DMS 273 (cell line): ENCODE measurements around the gene ATXN7L1.

Experiments used
- DNase-seq: peaks from one replicate; lab custom pipeline; 2025; ENCODE audit not compliant: unreplicated experiment; lab: John Stamatoyannopoulos, UW

Gene ATXN7L1

DNA sequence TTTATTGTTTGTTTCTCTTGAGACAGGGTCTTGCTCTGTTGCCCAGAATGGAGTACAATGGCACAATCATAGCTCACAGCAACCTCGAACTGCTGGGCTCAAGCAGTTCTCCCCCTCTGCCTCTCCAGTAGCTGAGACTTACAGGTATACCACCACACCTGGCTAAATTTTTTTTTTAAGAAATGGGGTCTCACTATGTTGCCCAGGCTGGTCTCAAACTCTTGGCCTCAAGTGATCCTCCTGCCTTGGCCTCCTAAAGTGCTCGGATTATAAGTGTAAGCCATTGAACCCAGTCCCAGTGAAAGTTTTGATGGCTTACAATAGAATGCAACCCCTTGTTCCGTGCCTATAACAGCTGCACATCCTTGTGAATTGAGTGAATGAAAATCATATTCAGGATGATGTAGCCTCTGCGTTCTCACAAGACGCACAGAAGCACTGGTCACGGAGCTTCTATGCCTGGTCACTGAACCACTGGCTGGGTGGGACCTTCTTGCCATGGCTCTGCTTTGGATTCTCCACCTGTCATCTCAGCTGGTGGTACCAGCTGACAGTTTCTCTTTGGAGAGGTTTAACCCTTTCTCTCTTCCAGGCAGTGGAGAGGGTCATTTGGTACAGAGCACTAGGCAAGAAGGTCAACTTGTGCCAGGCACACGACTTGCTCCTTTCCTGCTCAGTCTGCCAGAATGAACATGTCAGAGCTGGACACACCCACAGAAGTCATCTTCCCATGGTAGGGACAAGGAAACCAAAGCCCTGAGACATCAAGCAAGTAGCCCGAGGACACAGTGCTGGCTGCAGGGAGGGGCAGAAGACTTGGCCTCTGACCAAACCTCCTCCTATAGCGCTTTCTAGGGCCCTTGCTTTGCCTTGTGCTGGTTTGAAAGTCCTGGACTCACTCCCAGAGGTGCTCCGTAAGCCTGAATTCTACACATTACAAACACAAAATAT, 89.6 kb downstream of the ATXN7L1 start:
- no peak for DNase-seq

DNA sequence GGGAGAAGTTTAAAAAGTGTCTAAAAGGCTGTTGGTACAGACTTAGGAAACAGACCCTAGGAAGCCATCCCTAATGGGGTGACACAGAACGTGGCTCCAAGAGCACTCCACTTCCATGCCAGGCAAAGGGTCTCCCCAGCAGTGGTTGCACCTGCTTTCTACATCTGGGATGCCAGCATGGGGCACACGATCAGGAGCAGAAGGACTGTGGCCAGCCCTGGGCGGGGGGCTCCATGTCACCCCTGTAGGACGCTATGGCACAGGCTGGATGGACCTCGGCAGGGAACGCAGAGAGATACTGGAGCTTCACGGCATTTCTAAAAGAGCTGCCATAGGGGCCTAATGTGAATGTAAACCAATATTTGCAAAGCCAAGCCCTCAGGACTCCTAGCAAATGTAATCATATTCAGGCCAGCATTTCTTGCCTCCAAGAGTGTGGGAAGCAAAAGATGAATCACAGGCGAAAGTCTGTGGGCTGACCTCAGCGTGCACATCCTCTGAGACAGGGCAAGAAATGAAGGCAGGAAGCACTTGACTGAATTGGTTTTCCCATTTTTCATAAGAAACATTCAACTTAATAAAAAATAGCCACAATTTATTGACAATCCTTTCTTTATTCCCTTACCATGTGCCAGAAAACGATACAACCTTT, 93.9 kb downstream of the ATXN7L1 start:
- no peak for DNase-seq

DNA sequence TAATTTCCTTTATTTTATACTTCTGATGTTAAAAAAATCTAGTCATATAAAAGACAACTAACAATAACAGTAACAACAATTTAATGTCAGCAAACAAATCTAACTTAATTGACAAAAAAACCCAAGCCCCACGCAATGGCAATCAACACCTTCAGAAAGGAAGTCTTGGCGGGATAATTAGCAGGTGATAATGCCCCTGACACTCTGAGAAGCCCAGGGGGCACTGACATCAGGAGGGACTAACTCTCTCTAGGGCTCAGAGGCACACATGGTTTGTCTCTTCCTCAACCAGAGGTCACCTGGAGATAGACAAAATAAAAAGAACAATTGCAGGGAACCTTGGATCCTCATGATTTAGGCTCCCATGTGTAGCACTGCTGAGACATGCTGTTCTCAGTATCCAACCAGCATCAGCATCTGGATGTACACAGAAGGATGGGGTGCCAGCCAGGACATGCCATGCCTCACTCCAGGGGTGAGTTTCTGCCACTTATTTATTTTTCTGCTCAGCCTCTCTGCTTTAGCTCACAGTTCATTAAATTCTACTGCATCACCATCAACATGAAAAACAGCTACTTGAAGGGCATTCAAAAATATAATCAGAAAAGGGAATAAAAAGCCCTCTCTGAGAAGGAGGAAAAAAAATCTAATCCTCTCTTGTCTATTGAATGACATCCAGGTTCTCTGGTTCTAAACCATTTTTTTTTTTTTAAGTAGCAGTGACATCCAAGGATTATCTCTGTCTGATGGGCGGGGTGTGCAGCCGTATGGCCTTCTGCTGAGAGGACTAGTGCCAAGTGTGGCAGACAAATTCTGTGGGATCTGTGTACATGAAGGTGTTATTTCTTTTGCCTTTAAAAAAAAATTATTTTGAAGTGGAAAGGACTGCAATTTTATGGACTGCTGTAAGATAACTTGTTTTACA, 96.3 kb downstream of the ATXN7L1 start:
- DNase-seq: peak; percentile 56

DNA sequence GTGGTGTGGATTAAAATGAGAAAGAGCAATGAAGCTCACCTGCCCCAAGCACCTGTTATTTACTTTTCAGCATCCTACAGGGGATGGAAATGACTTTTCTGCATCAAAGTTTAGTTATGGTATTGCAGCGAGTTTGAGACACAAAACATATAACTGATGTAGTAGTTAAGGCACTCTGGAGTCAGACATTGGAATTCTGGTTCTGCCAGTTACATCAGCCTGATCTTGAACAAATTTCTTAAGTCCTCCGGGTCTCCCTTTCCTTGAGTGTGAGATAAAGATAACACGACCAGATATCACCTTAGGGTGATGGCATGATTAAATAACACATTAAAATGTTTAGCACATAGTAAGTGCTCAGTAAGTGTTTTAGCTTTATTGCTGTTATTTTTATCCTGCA, 97.4 kb downstream of the ATXN7L1 start:
- DNase-seq: no peak

DNA sequence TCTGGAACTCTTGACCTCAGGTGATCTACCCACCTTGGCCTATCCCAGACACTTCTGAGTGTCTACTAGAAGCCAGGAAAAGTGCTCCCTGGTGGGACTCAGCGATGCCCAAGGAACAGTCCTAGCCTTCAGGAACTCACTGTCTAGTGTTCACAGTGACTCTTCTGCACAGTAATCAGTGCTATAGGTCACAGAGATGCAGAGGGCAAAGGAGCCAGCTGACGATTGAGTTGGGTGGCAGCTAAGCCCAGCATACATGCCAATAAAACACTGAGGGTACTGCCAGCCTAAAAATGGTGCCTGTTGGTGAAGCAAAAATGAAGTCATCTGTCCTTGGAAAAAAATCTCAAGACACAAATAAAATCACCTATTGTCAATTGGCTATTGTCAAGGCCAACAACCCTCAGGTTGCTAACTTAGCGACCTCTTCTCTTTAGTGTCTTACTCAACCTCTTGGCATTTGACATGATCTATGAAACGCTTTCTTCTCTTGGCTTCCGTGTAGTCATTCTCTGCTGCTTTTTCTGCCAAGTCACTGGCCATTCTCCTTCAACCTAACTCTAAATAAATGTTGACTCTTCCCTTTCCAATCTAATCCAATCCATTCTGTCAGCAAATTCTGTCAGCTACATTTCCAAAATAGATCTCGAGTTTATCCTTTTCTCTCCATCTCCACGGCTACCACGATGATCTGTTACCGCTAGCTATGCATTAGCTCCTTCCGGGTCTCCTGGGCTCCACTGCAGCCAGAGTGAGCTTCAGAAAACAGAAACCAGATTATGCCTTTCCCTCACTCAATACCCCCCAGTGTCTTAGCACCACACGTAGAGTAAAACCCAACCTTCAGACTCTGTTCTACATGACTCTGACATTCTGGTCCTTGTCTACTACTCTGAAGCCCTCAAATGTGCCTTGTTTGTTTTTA, 99.2 kb downstream of the ATXN7L1 start:
- no peak for DNase-seq

DNA sequence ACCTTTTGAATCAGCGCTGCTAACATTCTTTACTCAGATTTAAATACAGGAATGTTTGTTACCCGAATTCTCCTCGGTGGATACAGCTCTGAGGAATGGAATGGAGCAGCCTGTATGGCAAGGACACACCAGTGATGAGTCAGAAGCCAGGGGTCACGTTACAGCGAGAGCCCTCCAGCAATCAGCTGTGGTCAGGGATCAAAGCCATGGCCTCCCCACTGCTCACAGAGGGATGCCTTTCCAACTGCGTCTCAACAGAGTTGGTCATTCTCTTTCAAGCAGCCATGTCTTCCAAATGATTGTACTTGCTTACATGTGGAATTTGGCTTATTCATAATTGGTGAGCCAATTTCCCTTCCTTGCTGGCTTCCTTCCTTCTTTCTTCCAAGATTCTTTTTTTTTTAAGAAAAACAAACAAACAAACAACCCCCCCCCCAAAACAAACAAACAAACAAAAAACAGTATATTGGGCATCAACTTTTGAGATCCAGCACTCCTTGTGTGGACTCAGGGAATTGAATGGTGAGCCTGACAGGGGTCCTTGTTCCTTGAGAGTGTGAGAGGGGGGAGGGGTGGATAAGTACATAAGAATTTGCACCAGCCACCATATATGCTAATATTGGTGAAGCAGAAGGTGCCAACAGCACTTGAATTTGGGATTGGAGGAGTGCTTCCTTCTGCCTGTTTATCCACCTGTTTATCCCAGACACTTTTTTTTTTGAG, 100.2 kb downstream of the ATXN7L1 start:
- no peak for DNase-seq

DNA sequence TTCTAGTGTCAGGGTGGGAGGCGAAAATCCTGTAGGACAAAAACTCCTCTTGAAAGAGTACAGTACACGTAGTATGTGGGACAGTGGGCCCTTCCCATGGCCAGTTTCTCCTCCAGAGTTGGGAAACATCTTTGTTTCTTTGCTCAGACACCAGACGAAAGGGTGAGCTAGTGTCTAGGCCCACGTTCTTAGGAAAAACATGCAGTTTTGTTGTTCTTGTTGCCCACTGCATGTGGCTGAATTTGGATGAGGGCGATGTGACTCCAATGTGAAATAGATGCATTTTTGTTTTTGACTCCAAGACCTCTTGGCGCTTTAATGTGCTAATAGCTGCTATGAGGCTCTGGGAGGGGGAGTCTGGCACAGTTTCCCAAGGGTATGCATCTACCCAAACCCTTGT, 100.8 kb downstream of the ATXN7L1 start:
- no peak for DNase-seq

DNA sequence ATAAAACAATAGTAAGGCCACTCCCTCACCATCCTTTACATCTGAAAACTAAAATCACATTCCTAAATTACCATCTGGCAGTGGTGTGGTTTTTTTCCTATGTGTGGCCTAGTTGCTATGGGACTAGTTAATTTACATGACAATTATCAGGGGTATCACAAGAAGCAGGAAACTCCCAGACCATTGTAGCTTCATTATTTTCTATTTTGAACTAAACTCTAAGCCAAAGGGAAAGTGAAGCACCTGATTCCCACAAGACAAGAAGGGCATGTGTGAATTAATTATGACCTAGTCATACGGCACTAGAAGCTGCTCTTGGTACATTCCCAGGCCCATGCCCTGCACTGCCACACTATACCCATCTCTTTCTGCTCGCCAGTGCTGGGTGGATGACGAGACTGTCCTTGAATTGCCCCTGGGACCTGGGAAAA, 103.4 kb downstream of the ATXN7L1 start:
- no peak for DNase-seq

DNA sequence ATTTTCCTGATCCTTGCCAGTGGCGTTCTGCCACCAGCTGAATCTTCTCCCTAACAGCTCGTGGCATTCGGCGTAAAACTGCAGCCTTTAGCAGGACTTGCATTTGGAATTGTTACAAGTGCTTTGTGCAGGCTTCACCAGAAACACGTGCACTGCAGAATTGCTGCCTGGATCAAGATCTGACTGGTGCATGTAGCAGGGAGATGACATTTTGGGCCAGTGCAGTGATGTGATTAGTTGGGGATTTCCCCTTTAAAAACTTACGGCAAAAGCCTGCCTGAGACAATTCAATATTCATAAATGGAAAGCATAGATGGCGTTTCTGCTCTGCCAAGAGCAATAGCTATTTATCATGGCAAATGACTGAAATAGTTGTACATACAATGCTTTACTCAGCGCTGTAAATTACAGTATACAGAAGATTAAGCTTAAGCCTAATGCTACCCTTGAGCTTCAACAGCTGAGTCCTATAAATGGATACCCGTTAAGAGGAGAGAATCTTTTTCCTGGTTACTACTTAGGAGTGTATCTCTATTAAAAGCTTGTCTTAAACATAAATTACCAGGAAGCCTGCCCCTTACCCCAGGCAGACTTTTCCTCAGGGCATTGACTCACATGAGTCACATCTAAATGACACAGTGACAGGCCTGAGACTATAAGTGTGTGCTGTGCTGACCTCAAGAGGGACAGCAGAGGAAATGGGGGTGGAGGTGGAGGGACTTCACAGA, 106.3 kb downstream of the ATXN7L1 start:
- no peak for DNase-seq

DNA sequence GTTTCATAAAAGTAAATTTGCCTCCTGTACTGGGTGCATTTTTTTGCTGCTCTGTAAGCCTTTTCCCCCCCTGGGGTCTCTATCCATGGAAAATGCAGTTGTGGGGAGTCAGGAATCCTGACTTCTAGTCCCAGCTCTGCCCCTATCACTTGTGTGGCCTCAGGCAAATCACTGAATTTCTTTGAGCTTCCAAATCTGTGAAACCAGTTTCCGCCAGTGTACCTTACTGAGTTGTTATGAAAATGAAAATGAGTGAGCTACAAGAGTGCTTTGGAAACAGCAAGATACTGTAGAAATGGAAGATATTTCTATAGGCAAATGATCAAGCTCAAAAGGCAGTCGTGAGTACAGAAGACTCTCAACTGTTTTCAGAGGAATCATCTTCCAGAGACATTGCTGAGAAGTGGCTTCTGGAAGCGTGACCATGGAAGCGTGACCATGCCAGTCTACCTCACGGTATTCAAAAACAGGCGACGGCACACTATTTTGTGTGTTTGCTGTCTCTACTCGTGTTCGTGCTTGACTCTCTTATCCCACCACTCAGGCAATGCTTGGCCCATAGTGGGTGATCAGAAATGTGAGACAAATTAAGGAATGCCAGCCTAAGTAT, 107.4 kb downstream of the ATXN7L1 start:
- DNase-seq: no peak

DNA sequence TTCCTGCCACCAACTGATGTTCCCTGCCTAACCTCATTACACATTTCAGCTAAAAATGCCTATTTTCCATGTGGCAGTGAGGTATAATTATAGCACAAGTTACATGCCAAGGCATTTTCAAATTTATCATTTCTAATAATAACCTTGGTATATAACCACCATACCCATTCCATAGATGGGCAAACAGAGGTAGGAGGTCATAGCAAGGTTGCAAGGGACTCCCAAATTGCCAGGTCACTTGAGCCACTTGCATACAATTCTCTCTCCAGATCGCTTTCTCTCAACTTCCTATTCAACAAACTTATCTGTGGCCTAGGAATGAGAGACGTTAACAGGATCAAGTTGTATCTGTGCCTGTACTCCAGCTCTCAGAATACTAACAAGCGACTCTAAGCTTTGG, 108.3 kb downstream of the ATXN7L1 start:
- DNase-seq: no peak

DNA sequence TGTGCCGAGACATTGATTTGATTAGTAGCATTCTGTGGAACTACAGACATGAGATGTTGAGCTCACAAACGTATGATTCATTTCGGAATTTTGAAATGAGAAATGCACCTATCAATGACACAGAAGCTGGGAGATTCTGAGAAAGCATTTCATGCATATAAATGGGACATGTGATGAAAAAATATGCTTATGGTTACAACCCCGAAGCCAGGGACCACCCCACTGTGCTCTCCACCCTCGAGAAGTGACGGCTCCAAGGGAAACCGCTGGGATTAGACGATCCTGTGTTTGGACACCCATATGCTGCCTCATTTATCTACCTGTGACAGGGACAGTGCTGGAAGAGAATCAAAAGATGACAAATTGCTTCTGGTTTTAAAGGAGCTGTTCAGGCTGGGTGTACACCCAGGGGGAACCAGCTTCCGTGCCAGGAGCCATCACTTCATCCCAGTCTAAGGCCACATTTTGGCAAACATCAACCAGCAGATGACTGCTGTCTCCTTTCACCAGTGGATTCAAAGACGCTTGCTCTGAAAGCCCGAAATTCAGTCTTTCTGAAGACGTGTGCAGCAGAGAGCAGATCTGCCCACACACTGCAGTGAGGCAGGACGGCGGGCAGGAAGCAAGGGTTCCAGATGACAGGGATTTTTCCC, 109.9 kb downstream of the ATXN7L1 start:
- DNase-seq: no peak

DNA sequence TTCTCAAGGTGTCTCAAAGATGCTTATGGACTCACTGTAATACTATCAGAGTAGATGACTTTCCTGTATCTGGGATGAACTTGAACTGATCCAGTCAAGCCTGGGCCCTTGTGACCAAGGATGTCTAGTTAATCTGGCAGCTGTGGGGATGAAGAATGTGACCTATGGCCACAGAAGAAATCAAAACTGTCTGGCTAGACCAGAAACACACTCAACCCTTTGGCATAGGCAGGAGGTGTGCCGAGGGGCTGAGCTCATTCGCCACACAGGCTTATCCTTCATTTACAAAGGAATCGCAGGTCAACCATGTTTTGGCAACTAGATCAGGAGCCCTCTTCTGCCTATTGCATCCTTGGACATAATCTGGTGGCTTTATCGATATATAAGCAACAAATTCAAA, 110.6 kb downstream of the ATXN7L1 start:
- DNase-seq: no peak

DNA sequence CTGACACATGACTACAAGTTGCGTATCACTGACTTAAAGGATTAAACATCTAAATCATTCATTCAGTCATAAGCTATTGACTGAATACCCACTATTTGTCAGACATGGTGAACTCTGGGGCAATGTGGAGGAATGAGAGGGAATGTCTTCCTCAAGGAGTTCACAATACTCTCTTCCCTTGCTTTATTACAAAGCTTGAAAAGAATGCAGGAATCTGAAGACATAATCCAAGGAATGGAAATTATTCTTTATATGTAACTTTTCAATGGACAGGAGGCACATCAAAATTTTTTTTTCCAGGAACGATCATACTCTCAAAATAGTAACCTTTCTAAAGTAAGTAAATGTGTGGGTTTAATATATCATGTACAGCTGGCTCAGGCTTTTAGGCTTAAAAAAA, 111.9 kb downstream of the ATXN7L1 start:
- no peak for DNase-seq

DNA sequence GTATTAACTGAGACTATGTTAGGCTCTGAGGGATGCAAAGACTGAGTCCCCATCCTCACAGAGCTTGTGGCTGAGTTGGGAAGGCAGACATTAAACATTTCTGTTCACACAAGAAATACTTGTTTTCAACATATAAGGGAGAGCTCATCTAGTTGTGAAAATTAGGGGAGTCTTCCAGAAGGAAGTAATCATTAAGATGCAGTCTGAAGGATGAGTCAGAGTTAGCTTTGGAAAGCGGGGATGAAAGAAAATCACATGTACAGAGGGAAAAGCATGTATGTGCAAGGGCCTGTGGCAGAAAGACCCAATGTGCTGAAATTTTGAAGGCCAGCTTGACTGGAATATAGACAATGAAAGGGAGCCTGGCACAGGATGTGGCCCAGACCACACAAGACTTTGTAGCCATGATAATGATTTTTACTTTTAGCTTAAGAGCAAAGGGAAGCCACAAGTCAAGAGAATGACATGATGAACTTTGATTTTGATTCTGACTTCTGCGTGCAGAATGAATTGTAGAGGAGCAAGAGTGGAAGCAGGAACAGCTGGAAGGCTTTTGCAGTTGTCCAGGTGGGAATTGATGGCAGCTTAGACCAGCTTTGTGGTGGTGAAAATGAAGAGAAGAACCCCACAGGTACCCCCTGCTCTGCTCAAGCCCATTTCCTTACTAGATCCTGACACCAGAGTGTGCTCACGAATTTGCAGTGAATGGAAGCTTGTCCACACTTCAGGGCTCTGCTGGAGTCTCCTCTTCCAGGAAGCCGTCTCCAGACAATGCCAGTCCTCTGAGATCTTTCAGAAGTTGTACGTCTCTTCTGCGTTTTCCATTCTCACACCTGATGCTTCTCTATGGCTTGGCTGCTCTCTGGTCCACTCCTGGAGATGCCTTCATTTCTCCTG, 115.6 kb downstream of the ATXN7L1 start:
- DNase-seq: no peak

DNA sequence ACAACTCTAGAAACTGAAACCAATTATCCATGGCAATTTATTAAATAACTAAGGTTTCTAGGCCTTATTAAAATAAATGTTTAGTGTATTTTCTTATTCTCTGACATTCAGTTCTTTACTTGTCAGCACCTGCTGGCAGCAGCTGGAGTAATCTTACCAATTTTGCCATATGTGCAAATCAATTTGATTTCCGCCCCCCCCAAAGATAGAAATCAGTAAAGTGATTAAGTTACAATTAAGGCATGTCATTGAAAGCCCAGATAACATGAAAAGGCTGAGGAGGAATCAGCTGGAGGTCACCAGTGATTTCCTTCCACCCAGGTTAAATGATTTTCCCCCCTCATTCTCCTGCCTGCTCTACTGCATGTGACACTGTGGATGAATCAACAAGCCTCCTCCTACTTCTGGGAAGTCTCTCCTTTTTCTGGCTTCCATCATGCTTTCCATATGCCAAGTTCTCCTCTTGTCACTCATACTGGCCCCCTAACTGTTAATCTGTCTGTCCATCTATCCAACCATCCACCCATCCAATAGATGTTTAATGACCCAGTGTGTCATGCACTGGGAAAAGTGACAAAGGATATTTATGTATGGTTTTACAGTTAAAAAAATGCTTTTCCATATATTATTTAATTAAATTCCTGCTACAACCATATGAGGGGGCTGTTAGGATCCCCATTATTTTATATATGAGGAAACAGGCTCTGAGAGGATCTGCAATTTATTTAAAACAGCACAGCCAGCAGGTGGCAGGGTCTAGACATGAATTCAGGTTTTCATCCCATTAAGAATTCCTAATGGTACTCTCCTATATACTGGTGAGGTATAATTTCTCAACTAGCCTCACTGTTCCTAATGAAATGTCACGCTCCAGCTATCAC, 116.5 kb downstream of the ATXN7L1 start:
- DNase-seq: peak; percentile 86
